KBM-7 (cell line): Measurements from ENCODE around the gene FMOD.

Experiments
- DNase-seq: peaks from one replicate; pipeline ENCODE4 v3.0.0-alpha.2; 2015
- in situ Hi-C: fragments of 300-500 bp; cut with MboI; formaldehyde crosslinking; loops from 2 replicates; pipeline ENCODE4 v1.14.3; 2020; ENCODE audit warnings: low sequenced_read_pairs, low pct_unique_long_range_greater_than_20kb, mixed read lengths

The FMOD gene

DNA sequence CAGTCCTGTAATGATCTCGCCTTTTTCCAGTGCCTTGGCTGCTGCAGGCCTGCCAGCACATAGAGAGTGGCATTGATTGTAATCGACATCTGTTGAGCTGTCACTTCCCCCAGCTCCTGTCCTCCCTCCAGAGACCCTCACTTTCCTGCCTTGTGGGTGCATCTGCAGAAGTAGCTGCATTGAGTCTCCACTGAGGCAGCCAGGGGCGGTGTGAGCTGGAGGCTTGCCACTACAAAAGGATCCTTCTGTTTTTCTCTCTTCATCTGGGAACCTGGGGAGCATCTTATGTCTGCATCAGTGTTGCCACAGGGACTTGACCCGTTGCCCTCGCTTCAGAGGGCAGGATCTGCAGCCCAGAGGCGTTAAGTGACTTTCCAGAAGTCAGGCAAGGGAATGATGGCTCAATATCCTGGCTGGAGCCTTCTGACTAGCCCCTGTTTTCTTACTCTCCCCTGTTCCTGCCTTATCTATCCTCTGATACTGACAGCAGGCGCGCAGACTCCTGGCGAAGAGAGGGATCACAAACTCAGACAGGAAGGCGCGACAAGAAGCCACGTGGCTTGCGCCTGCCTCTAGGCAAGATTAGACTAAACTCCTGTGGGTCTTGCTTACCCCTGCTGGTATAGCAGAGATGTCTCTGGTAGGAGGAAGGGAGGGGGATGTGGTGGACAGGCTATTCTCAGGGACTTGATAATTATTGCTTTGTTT lies 13.3 kb upstream of the FMOD start:
- DNase-seq = no peak
- in situ Hi-C loops = no loop called here

GRCh38 chr1:203362720-203363025 lies 11.8 kb upstream of the FMOD start:
- no peak for DNase-seq
- in situ Hi-C loops = no loop called here

GRCh38 chr1:203361945-203362719 lies 11.2 kb upstream of the FMOD start:
- in situ Hi-C loops = no loop called here
- DNase-seq = no peak

GRCh38 chr1:203360547-203361185 lies 9.7 kb upstream of the FMOD start:
- in situ Hi-C loops = no loop called here
- no peak for DNase-seq

DNA sequence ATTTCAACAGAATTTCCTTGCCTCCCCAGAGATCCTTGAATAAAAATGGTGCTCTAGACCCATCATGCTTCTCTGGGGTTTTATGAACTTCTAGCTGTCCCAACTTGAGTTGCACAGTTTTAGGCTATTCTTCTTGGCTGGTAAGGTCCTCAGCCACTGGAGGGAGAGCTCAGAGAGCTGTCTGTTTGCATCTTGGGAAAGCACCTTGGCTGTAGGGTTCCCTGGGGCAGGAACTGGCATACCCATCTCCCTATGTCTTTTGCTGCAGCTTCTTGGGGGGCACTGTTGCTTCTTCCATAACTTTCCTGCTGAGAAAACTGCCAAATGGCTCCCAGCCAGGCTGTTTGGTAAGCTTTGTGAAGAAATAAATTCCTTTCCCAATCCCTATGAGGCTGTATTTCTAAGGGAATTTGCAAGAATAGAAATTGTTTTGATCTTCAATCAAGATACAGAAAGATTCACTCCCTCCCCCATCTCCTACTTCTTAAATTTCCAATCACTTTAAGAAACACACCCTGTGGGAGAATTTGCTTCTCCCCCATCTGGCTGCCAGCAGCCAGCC lies 8.2 kb upstream of the FMOD start:
- in situ Hi-C loops = no loop called here
- DNase-seq = no peak

DNA sequence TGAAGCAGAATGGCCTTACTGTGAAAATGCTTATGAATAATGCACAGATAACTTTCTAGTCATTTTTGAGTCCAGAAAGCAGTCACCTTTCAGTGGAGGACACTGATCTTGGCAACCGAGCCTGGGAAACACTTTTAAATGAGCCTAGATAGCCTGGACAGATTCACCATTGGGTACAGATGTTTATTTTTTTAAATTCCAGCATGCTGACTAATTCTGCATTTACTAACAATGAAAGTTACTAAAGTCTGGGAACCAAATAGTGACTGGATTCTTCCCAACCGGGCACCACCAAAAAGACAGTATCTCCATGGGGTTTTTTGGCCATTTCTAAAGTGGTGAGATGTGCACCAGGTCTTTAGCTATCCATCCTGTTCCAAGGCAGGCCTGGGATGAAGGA lies 3.3 kb upstream of the FMOD start:
- in situ Hi-C loops = no loop called here
- no peak for DNase-seq

- no peak for DNase-seq
- in situ Hi-C loops = no loop called here
Measured at GRCh38 chr1:203353486-203353885, 2.6 kb upstream of the FMOD start.

- in situ Hi-C loops = no loop called here
- DNase-seq = no peak
Measured at GRCh38 chr1:203349773-203350524, 973 bp downstream of the FMOD start.

- in situ Hi-C loops = no loop called here
Measured at GRCh38 chr1:203349166-203349565, 1.8 kb downstream of the FMOD start.

DNA sequence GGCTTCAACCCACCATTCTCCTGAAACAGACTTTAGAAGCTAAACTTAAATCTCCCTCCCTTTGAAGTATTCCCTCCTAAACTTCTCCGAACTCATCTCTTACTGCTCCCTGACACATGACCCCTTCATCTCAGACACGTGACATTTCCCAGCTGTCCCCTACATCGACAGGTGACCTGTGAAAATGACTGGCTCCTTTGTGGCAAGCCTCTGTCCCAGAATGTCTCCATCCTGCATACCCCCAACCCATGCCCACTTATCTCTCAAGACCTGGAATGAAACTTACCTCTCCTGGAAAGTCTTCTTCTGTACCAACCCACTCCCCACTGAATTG lies 4.2 kb downstream of the FMOD start:
- no peak for DNase-seq
- in situ Hi-C loops = no loop called here

More at GRCh38 chr1:203349166-203349565, 1.8 kb downstream of the FMOD start:
- DNase-seq = no peak

DNA sequence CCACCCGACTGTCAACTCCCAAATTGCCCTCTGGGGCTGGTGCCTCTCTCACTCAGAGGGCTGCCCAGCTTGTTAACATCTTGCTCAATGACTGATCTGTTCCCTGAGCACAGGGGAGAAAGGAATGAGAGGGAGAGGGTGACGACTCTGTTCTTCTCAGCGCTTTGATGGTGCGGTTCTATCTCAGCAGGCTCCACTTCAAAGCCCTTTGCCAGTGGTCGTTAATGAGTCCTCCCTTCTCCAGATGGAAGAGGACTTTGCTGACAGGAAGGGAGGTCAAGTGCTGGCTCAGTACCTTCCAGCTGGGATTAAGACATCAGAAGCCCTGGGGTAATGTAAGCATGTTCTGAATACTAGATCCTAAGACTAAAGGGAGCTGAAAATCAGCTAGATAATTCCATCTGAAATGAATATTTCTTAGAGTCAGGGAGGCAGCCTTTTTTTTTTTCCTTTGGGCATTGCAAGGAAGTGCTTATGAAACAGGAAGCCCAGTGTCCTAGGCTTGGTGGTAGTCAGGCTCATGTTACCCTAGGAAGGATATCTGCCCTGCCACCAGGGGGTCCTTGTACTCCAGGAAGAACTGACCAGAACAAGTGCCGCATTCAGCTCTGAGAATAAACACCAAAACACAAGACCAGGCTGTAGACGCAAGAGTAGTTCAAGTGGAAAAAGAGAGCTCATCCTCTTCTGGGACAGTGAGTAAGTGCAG lies 4.7 kb downstream of the FMOD start:
- DNase-seq = no peak
- in situ Hi-C loops = no loop called here

- in situ Hi-C loops = no loop called here
- DNase-seq = no peak
Measured at GRCh38 chr1:203343956-203344754, 6.8 kb downstream of the FMOD start.

DNA sequence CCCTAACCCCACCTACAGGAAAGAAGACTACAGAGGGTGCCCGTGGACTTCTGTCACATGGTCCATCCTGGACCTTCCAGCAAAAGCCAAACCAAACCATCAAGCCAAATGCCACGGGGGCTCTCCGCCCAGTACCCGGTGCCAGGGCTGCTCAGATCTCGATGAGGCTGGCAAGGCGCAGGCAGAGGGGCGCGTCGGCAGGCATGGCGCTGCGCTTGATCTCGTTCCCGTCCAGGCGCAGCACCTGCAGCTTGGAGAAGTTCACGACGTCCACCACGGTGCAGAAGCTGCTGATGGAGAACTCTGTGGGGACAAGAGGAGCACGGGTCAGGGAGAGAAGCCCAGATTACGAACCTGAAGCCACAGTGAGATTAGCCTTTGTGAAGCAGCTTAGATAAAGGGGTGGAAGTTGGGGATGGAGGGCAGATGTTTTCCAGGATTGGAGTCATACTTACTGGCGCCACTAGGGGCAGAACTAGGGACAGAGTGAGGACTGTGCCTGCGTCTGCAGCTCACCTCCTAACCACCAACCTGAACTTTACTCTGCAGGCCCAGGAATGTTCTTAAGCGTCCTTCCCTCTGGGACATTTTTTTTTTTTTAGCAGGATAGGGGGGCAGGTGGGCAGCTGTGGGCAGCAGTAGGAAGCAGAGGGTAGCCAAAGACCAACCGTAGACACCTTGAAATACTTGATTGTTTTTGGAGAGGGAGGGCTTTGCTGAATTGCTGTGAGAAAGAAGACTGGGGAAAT lies 8.6 kb downstream of the FMOD start:
- in situ Hi-C loops = no loop called here
- peak; percentile 61 for DNase-seq

GRCh38 chr1:203340112-203340790 lies 10.7 kb downstream of the FMOD start:
- peak; percentile 81 for DNase-seq
- in situ Hi-C loops = no loop called here

- peak; percentile 86 for DNase-seq
- in situ Hi-C loops = loop anchor here (5.0 kb wide), 1 partner anchor 66 kb away; no protein-coding TSS in a partner anchor
Measured at GRCh38 chr1:203338335-203339036, 12.4 kb downstream of the FMOD start.

GRCh38 chr1:203336097-203336496 lies 14.8 kb downstream of the FMOD start:
- DNase-seq = no peak
- in situ Hi-C loops = loop anchor here (5.0 kb wide), 1 partner anchor 64 kb away; no protein-coding TSS in a partner anchor
